ENCODE data around the gene RANBP17.

- no peak for TF ChIP-seq EZH2phosphoT487 (IDR thresholded peaks at IDR 0.05; ENCODE audit: low read depth)
- TF ChIP-seq CTCF (IDR thresholded peaks at IDR 0.05; ENCODE audit: low read depth, low read length), result no peak
Observed at GRCh38 chr5:170880084-170880483, 18.3 kb downstream of the RANBP17 start.

Data from OCI-LY3 (cell line).